Stomach (tissue), 4 donors: Measurements from ENCODE around the gene GAD1.

Experiments
- POLR2A ChIP-seq, 4 donors: fragments of 450-650 bp; IDR thresholded peaks; one replicate each; pipeline ENCODE4 v1.6.1; 2016; ENCODE audit warnings: antibody characterized with exemption in 4 of 4, control low read depth in 2 of 4, mild to moderate bottlenecking in 1 of 4, moderate library complexity in 1 of 4
- TF ChIP-seq, protein P1 (sequence below), 7 experiments: fragments of 450-650 bp in 4 of 7; fragments of 200-600 bp in 3 of 7; sonication (generic) in 3 of 7; IDR thresholded peaks; one replicate each; pipeline ENCODE4 v1.5.1; 2016 to 2019; ENCODE audit warnings: antibody characterized with exemption in 7 of 7, control low read depth in 2 of 7, mild to moderate bottlenecking in 1 of 7

DNA sequence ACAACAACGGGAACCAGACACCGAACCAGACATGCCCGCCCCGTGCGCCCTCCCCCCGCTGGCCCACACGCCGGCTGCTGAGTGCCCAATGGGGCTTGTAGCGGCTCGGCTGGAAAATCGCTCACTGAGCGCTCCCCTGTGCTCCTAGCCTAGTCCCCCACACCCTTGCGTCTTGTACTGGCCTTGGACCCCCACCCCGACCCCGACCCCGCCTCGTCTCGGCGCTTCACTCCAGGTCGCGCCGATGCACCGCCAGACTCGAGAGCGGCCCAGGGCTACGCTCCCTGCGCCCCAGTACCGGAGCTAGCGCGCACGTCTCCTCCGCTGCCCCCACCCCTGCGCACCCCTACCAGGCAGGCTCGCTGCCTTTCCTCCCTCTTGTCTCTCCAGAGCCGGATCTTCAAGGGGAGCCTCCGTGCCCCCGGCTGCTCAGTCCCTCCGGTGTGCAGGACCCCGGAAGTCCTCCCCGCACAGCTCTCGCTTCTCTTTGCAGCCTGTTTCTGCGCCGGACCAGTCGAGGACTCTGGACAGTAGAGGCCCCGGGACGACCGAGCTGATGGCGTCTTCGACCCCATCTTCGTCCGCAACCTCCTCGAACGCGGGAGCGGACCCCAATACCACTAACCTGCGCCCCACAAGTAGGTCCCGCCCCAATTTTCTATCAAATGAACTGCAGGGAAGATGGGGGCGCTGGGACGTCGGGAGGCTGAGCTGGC is 1.5 kb downstream of the GAD1 start:
- TF ChIP-seq, protein P1, sequence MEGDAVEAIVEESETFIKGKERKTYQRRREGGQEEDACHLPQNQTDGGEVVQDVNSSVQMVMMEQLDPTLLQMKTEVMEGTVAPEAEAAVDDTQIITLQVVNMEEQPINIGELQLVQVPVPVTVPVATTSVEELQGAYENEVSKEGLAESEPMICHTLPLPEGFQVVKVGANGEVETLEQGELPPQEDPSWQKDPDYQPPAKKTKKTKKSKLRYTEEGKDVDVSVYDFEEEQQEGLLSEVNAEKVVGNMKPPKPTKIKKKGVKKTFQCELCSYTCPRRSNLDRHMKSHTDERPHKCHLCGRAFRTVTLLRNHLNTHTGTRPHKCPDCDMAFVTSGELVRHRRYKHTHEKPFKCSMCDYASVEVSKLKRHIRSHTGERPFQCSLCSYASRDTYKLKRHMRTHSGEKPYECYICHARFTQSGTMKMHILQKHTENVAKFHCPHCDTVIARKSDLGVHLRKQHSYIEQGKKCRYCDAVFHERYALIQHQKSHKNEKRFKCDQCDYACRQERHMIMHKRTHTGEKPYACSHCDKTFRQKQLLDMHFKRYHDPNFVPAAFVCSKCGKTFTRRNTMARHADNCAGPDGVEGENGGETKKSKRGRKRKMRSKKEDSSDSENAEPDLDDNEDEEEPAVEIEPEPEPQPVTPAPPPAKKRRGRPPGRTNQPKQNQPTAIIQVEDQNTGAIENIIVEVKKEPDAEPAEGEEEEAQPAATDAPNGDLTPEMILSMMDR (IDR thresholded peaks at IDR 0.05) = no peak
- TF ChIP-seq POLR2A (IDR thresholded peaks at IDR 0.05) = no peak
